ENCODE results near the gene LCN1. TPM values are rescaled to one million over a fixed set of nuclear protein-coding genes. Genes with fewer than 3 reads are reported as not detected.
A peak's percentile ranks its signal among the peaks of the same experiment; 100 is the strongest.

Gene LCN1
- total RNA-seq, 1 experiment from 2014 or later: not detected

DNA sequence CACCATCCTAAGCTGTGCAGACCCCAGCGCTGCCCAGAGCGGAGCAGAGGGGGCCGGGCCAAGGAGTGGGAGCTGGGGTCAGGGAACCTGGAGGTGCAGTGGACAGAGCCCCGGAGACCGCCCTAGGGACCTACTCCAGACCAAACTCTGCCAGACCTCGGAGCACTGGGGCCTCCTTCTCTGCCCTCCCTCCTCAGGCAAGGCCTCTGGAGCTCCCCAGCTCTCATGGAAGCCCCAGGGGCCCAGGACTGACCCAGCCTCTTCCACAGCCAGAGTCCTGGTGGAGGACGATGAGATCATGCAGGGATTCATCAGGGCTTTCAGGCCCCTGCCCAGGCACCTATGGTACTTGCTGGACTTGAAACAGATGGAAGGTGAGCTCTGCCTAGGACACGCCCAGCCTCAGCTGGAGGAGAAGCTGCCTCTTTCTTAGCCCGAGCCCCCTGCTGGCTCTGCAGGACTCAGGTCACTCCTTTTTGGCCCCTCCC lies 43.9 kb downstream of the LCN1 start:
- peaks cover 4 to 5% of the 10 kb centered on the region in 2 experiments for H3K4me1 Mint-ChIP-seq
- WGBS (ENCODE audit: extremely low coverage, insufficient read length, low lambda C conversion rate): no CpG with 5 or more reads among the region's 9 CpGs
- H3K36me3 Mint-ChIP-seq (ENCODE audit: insufficient read depth in 1 of 3, low read depth in 3 of 3): peaks cover 8% of the 10 kb centered on the region in 3 experiments

More for the DNA sequence above, 43.9 kb downstream of the LCN1 start:
- H3T11ph ChIP-seq (ENCODE audit: low read length): no peak overlapping the region
- H4K91ac ChIP-seq (ENCODE audit: insufficient read length, low read depth, low read length): no peak overlapping the region
- no peaks in the 10 kb centered on the region for H3K79me2 ChIP-seq (ENCODE audit: insufficient read depth, low read length)
- no peak overlapping the region for H2BK12ac ChIP-seq (ENCODE audit: insufficient read length, low read depth, low read length)
- H4K5ac ChIP-seq (ENCODE audit: insufficient read length, low read depth, low read length): no peak overlapping the region
- H2AFZ ChIP-seq (ENCODE audit: low read length): no peak overlapping the region
- no peaks in the 10 kb centered on the region for H3K79me1 ChIP-seq (ENCODE audit: insufficient read depth, low read depth, low read length, poor library complexity, severe bottlenecking)
- H3K4me1 ChIP-seq (ENCODE audit: insufficient read depth, low read length): no peaks in the 10 kb centered on the region
- H4K8ac ChIP-seq (replicated peaks; ENCODE audit: insufficient read length, low read depth, low read length): no peak overlapping the region
- H2BK15ac ChIP-seq (ENCODE audit: low read depth, low read length): no peak overlapping the region
- H2AK5ac ChIP-seq (ENCODE audit: insufficient read length, low read length): no peak overlapping the region
- H3K4ac ChIP-seq (ENCODE audit: low read depth, low read length): no peak overlapping the region
- Mint-ChIP-seq H3K4me3 (no peak overlapping the region), H3K27ac (peak overlapping the region in 1 of 3 experiments; percentile 70; a peak in 1 of 7 replicates), H3K27me3 (ENCODE audit: low read depth) (peaks cover 3% of the 10 kb centered on the region; the same call in 1 of the 2 replicates), H3K9me3 (peaks cover 9% of the 10 kb centered on the region in 2 experiments)
- no peak overlapping the region for H2BK5ac ChIP-seq (ENCODE audit: insufficient read length, low read length)
- no peak overlapping the region for H2BK20ac ChIP-seq (ENCODE audit: low read depth, low read length, poor library complexity, severe bottlenecking)
- H3K27ac ChIP-seq (ENCODE audit: insufficient read length, low read depth, low read length): no peak overlapping the region
- H3K23me2 ChIP-seq (ENCODE audit: insufficient read length, low read depth, low read length, poor library complexity, severe bottlenecking): no peaks in the 10 kb centered on the region
- DNase-seq: no peak
- H3K23ac ChIP-seq (ENCODE audit: insufficient read length, low read depth, low read length): no peak overlapping the region
- no peak overlapping the region for H3K14ac ChIP-seq (ENCODE audit: insufficient read depth, low read length)
- no peaks in the 10 kb centered on the region for H3K9me3 ChIP-seq (ENCODE audit: control insufficient read depth, low read depth, low read length)
- no peak overlapping the region for H3K18ac ChIP-seq (ENCODE audit: insufficient read length, low read depth, low read length)
- no peak overlapping the region for H2BK120ac ChIP-seq (ENCODE audit: low read depth, low read length, poor library complexity, severe bottlenecking)
- H3K56ac ChIP-seq (ENCODE audit: insufficient read length, low read depth, low read length): no peak overlapping the region
- H3K27me3 ChIP-seq (ENCODE audit: insufficient read depth, low read length): no peaks in the 10 kb centered on the region
- H3K4me2 ChIP-seq (ENCODE audit: insufficient read depth, insufficient read length, low read length): no peak overlapping the region
- TF ChIP-seq, protein P1, sequence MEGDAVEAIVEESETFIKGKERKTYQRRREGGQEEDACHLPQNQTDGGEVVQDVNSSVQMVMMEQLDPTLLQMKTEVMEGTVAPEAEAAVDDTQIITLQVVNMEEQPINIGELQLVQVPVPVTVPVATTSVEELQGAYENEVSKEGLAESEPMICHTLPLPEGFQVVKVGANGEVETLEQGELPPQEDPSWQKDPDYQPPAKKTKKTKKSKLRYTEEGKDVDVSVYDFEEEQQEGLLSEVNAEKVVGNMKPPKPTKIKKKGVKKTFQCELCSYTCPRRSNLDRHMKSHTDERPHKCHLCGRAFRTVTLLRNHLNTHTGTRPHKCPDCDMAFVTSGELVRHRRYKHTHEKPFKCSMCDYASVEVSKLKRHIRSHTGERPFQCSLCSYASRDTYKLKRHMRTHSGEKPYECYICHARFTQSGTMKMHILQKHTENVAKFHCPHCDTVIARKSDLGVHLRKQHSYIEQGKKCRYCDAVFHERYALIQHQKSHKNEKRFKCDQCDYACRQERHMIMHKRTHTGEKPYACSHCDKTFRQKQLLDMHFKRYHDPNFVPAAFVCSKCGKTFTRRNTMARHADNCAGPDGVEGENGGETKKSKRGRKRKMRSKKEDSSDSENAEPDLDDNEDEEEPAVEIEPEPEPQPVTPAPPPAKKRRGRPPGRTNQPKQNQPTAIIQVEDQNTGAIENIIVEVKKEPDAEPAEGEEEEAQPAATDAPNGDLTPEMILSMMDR (conservative IDR thresholded peaks at IDR 0.05): no peak
- H4K20me1 ChIP-seq (ENCODE audit: control insufficient read depth, insufficient read depth, insufficient read length): no peaks in the 10 kb centered on the region
- no peak overlapping the region for H3K9ac ChIP-seq (ENCODE audit: extremely low read depth, insufficient read length, low read length)
